ENCODE data around the gene CARTPT.
A peak's percentile ranks its signal among the peaks of the same experiment; 100 is the strongest.

The CARTPT gene

GRCh38 chr5:71737931-71738539 lies 19.0 kb downstream of the CARTPT start:
- DNase-seq (ENCODE audit: low read depth): no peak

GRCh38 chr5:71738662-71739361 lies 19.7 kb downstream of the CARTPT start:
- DNase-seq (ENCODE audit: low read depth): no peak

GRCh38 chr5:71740015-71740753 lies 21.1 kb downstream of the CARTPT start:
- DNase-seq (ENCODE audit: low read depth): no peak

GRCh38 chr5:71743155-71743554 lies 24.1 kb downstream of the CARTPT start:
- no peak for DNase-seq (ENCODE audit: low read depth)

GRCh38 chr5:71744009-71744790 lies 25.1 kb downstream of the CARTPT start:
- no peak for DNase-seq (ENCODE audit: low read depth)

- no peak for DNase-seq (ENCODE audit: low read depth)
Observed at GRCh38 chr5:71747182-71747581, 28.1 kb downstream of the CARTPT start.

GRCh38 chr5:71748360-71748759 lies 29.3 kb downstream of the CARTPT start:
- DNase-seq (ENCODE audit: low read depth): no peak

GRCh38 chr5:71751422-71751821 lies 32.3 kb downstream of the CARTPT start:
- DNase-seq (ENCODE audit: low read depth): no peak

- DNase-seq (ENCODE audit: low read depth): no peak
Observed at GRCh38 chr5:71752441-71753190, 33.5 kb downstream of the CARTPT start.

GRCh38 chr5:71757590-71758543 lies 38.8 kb downstream of the CARTPT start:
- DNase-seq (ENCODE audit: low read depth): peak; percentile 11

GRCh38 chr5:71762826-71763225 lies 43.8 kb downstream of the CARTPT start:
- no peak for DNase-seq (ENCODE audit: low read depth)

- no peak for DNase-seq (ENCODE audit: low read depth)
Observed at GRCh38 chr5:71767661-71768060, 48.6 kb downstream of the CARTPT start.

- no peak for DNase-seq (ENCODE audit: low read depth)
Observed at GRCh38 chr5:71769287-71769686, 50.2 kb downstream of the CARTPT start.

GRCh38 chr5:71770381-71770780 lies 51.3 kb downstream of the CARTPT start:
- no peak for DNase-seq (ENCODE audit: low read depth)

Measured in HS-5 (cell line).